Stimulated activated naive CD8-positive, alpha-beta T cell treated with anti-CD3 and anti-CD28 coated beads, Interleukin-15, Interleukin-2, amounts not matched to agents 100 ng/mL and 50 ng/mL, for 24 hours (primary cell): ENCODE results near the gene WAS.

Experiments
- H3K27ac Mint-ChIP-seq: one replicate; pipeline ENCODE4 v1.8.0; 2021; ENCODE audit warnings: mild to moderate bottlenecking, mixed read lengths
- H3K27me3 Mint-ChIP-seq: one replicate; pipeline ENCODE4 v1.8.0; 2021; ENCODE audit warnings: mixed read lengths
- H3K36me3 Mint-ChIP-seq: one replicate; pipeline ENCODE4 v1.8.0; 2021; ENCODE audit warnings: low read depth, mixed read lengths
- H3K4me1 Mint-ChIP-seq: one replicate; pipeline ENCODE4 v1.8.0; 2021; ENCODE audit warnings: low read depth, mixed read lengths
- H3K4me3 Mint-ChIP-seq: one replicate; pipeline ENCODE4 v1.8.0; 2021; ENCODE audit warnings: mild to moderate bottlenecking, mixed read lengths
- H3K9me3 Mint-ChIP-seq: one replicate; pipeline ENCODE4 v1.8.0; 2021; ENCODE audit warnings: mixed read lengths

The WAS gene

DNA sequence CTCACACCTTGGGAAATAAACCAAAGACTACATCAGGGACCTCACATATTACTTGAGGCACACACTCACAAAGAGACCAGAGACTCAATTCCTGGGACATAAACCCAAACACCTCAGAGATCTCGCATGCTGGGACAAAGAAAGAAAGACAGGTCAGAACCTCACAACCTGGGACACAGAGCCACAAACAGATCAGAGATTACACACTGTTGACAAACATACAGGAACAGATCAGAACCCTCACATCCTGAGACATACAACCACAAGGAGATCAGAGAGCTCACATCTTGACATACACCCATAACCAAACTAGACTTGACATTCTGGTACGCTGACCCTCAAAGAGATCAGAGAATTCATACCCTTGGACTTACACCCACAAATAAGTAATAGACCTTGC, 30.2 kb downstream of the WAS start:
- Mint-ChIP-seq H3K4me1 (peaks cover 74% of the 10 kb centered on the region), H3K27me3 (no peaks in the 10 kb centered on the region), H3K4me3 (peak overlapping the region; percentile 46), H3K36me3 (peaks cover 4% of the 10 kb centered on the region), H3K9me3 (no peaks in the 10 kb centered on the region), H3K27ac (peak overlapping the region; percentile 73)

DNA sequence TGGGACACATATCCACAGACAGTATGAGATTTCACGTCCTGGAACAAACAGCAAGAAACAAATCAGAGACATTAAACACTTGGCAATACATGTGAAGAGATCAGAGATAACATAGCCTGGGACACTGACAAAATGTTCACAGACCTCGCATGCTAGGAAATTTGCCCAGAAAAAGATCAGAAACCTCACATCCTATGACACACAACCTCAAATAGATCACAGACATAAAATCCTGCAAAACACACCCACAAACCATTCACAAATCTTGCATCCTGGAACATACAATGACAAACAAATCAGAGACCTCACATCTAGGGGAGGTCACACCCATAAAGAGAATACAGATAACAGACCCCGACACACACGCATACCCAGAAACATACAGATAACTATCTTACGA, 31.0 kb downstream of the WAS start:
- Mint-ChIP-seq H3K4me3 (no peak overlapping the region), H3K36me3 (peaks cover 4% of the 10 kb centered on the region), H3K4me1 (peaks cover 79% of the 10 kb centered on the region), H3K9me3 (no peaks in the 10 kb centered on the region), H3K27me3 (no peaks in the 10 kb centered on the region), H3K27ac (peak overlapping the region; percentile 73)

- Mint-ChIP-seq H3K36me3 (peaks cover 4% of the 10 kb centered on the region), H3K4me1 (peaks cover 79% of the 10 kb centered on the region), H3K27ac (peak overlapping the region; percentile 73), H3K9me3 (no peaks in the 10 kb centered on the region), H3K27me3 (no peaks in the 10 kb centered on the region), H3K4me3 (no peak overlapping the region)
Observed at GRCh38 chrX:48715072-48715471, 31.5 kb downstream of the WAS start.

DNA sequence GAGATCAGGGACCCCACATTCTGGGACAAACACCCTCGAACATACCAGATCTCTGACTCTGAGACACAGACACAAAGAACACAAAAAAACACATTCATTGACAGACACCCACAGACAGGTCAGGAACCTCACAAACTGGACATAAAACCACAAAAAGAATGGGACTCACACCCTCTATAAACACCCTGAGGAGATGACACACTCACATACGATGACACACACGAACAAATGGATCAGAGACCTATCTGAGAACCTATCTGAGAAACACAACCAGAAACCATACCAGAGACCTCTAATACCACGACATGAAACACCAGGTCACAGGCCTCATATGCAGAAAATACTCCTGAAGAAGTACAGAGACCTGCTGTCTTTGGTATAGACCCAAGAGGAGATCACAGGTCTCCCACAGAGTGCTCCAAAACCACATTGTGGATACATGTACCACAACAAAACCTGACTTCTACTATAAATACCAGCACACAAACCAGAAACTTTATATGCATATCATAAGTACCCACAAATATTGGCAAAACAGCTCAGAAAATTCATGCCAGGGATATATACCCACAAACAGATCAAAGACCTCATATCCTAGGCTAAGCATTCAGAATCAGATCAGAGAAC, 32.4 kb downstream of the WAS start:
- Mint-ChIP-seq H3K4me3 (peak overlapping the region; percentile 21), H3K27ac (peak overlapping the region; percentile 28), H3K27me3 (no peaks in the 10 kb centered on the region), H3K9me3 (no peaks in the 10 kb centered on the region), H3K4me1 (peaks cover 72% of the 10 kb centered on the region), H3K36me3 (no peaks in the 10 kb centered on the region)

DNA sequence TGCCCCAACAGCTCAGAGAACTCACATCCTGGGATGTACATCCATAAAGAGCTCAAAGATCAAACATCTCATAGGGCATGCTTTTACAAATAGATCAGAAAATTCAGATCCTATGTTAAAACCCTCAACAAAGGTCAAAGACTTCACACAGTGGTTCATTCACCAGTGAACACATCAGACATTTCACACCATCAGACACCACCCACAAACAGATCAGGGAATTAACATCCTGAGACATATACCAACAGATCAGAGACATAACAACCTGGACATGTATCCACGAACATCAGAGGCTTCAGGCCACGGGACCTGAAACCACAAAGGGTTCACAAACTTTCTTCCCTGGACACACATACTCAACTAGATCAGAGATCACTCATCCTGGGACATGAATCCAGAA, 36.4 kb downstream of the WAS start:
- Mint-ChIP-seq H3K9me3 (no peaks in the 10 kb centered on the region), H3K4me3 (no peak overlapping the region), H3K36me3 (no peaks in the 10 kb centered on the region), H3K27me3 (no peaks in the 10 kb centered on the region), H3K4me1 (peaks cover 44% of the 10 kb centered on the region), H3K27ac (no peak overlapping the region)

DNA sequence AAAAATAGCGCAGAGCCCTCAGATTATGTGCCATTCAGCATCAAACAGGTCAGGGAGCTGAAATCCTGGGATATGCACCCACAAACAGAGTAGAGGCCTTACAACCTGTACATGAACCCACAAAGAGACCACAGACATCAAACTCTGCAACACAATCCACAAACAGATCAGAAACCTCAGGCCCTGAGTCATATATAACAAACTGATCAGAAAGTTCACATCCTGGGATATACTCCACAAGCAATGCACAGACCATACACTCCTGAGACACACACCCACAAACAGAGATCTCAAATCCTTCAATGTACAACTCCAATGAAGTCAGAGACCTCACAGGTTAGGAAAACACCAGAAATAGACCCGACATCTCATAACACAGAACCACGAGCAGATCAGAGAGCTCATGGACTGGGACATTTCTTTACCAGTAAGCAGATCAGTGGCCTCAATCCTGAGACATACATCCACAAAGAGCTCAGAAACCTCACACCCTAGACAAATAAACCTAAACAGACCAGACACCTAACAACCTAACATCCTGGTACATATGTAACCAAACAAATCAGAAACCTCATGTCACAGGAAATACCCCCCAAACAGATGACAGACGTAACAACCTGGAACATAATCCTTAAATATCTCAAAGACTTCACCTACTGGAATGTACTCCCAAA, 37.1 kb downstream of the WAS start:
- Mint-ChIP-seq H3K4me1 (peaks cover 43% of the 10 kb centered on the region), H3K27me3 (no peaks in the 10 kb centered on the region), H3K4me3 (no peak overlapping the region), H3K27ac (no peak overlapping the region), H3K9me3 (no peaks in the 10 kb centered on the region), H3K36me3 (no peaks in the 10 kb centered on the region)

DNA sequence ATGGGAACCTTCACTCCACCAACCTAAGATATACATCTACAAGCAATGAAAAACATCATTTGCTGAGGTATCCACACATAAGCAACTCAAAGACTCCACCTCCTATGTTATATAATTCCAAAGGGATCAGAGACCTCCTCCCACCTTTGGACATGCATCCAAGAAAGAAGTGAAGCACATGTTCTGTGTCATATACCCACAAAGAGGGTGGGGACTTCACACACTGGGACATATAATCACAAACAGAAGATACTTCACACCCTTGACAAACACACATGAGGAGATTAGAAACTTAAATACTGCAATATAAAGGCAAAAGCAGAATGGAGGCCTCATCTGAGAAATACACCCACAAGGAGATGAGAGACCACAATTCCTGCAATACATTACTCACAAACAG, 38.3 kb downstream of the WAS start:
- Mint-ChIP-seq H3K4me3 (no peak overlapping the region), H3K4me1 (peaks cover 44% of the 10 kb centered on the region), H3K27ac (no peak overlapping the region), H3K9me3 (no peaks in the 10 kb centered on the region), H3K27me3 (no peaks in the 10 kb centered on the region), H3K36me3 (no peaks in the 10 kb centered on the region)

GRCh38 chrX:48726596-48726995, 43.0 kb downstream of the WAS start:
- Mint-ChIP-seq H3K27ac (no peak overlapping the region), H3K9me3 (peaks cover 7% of the 10 kb centered on the region), H3K36me3 (no peaks in the 10 kb centered on the region), H3K27me3 (no peaks in the 10 kb centered on the region), H3K4me3 (no peak overlapping the region), H3K4me1 (peaks cover 40% of the 10 kb centered on the region)

DNA sequence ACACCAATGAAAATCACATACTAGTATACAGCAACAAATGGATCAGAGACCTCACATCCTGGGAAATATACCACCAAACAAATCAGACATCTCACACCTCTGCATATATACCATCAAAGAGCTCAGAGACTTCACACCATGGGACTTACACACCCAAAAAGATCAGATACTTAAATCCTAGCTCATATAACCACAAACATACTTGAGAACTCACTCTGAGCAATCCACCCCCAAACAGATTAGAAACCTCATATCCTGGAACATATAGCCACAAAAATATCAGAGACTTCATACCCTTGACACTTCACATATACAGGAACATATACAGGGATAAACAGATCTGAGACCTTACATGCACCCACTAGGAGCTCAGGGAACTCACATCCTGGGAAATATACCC, 45.1 kb downstream of the WAS start:
- Mint-ChIP-seq H3K36me3 (no peaks in the 10 kb centered on the region), H3K9me3 (peaks cover 7% of the 10 kb centered on the region), H3K4me3 (no peak overlapping the region), H3K4me1 (peaks cover 33% of the 10 kb centered on the region), H3K27me3 (no peaks in the 10 kb centered on the region), H3K27ac (no peak overlapping the region)

DNA sequence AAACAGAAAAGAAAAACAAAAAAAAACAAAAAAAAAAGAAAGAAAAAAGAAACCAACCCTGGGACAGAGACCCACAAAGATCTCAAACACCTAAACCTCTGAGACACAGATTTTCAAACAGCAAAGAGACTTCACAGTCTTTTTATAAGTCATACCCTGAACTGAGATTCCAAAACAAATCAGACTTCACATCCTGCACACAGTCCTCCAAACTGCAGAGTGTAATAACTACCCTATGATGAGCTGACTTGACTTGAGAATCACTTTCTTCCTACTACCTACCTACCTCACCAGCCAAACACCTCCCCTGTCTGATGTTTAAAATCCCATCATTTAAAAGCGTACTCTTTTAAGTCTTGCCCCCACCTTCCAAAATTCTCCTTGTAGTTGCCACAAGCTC, 52.7 kb downstream of the WAS start:
- Mint-ChIP-seq H3K27me3 (no peaks in the 10 kb centered on the region), H3K4me1 (peaks cover 20% of the 10 kb centered on the region), H3K4me3 (peak overlapping the region; percentile 93), H3K27ac (peak overlapping the region; percentile 87), H3K9me3 (no peaks in the 10 kb centered on the region), H3K36me3 (no peaks in the 10 kb centered on the region)

- Mint-ChIP-seq H3K36me3 (no peaks in the 10 kb centered on the region), H3K9me3 (no peaks in the 10 kb centered on the region), H3K27me3 (no peaks in the 10 kb centered on the region), H3K4me3 (peak overlapping the region; percentile 93), H3K27ac (peak overlapping the region; percentile 87), H3K4me1 (peaks cover 20% of the 10 kb centered on the region)
Observed at GRCh38 chrX:48736878-48737212, 53.2 kb downstream of the WAS start.

GRCh38 chrX:48737213-48737938, 53.8 kb downstream of the WAS start:
- H3K36me3 Mint-ChIP-seq, result no peaks in the 10 kb centered on the region
- peak overlapping the region; percentile 97 for H3K27ac Mint-ChIP-seq
- H3K4me1 Mint-ChIP-seq, result peaks cover 20% of the 10 kb centered on the region
- no peaks in the 10 kb centered on the region for H3K27me3 Mint-ChIP-seq
- H3K4me3 Mint-ChIP-seq, result peak overlapping the region; percentile 93
- H3K9me3 Mint-ChIP-seq, result no peaks in the 10 kb centered on the region

- peak overlapping the region; percentile 97 for H3K27ac Mint-ChIP-seq
- peaks cover 20% of the 10 kb centered on the region for H3K4me1 Mint-ChIP-seq
- no peaks in the 10 kb centered on the region for H3K9me3 Mint-ChIP-seq
- H3K27me3 Mint-ChIP-seq, result no peaks in the 10 kb centered on the region
- H3K36me3 Mint-ChIP-seq, result no peaks in the 10 kb centered on the region
- H3K4me3 Mint-ChIP-seq, result peak overlapping the region; percentile 93
Observed at GRCh38 chrX:48737940-48738339, 54.3 kb downstream of the WAS start.
